NCI-H1048 (cell line): ENCODE data around the gene CGNL1.
A peak's percentile ranks its signal among the peaks of the same experiment; 100 is the strongest.

Experiments
- DNase-seq: peaks from one replicate; lab custom pipeline; 2025; lab: John Stamatoyannopoulos, UW

The CGNL1 gene

DNA sequence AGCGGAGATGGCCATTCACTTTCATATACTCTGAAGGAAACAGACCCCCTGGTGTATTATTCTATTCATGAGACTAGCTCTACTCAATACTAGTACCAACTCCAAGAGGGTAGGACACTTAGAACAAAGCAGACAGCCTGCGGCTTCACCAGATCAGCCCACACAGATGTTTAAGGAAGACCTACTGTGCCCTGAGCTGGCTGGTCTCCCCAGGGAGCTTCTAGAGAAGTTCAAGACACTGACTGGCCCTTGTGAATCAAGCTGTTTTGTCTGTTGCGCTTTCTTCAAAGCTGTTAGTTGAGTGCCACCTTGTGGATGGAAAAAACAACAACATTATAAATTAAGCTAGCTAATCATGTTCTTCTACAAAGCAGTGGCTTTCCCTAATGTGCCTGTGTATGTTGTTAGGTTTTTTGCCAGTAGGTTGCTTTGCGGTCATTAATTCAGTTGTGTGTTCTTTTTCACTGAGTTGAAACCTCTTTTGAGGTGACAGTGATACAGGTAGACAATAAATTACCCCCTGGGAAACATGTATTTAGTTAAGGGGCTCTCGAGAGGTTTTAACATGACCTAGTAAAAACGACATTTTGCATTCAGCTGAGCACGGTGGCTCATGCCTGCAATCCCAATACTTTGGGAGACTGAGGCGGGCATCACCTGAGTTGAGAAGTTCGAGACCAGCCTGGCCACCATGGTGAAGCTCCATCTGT lies 151.2 kb downstream of the CGNL1 start:
- peak; percentile 13 for DNase-seq

DNA sequence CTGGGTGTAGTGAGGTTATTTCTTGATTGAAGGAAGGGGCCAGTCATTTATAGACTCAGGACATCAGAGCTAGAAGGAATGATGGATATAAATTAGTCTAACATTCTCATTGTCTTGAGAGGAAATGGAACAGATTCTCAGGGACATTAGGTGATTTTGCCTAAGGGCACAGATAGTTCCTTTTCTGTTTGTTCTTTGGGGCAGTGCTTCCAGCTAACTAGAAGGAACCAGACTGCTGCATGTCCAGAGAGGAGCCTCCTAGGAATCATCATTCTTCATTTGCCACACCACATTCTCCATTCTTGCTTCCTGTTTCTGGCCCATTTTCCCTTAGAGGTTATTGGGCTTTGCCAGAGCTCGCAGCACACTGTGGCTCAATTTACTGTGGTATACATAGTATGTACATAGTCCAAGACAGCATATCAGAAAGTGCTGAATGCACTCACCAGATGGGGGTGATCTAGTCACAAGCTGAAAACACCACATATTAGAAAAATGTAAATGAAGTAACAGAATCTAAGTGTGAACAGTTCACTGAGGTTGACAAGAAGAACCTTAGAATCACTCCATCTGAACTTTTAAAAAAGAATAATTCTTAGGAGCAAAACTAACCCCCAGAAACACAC lies 152.7 kb downstream of the CGNL1 start:
- no peak for DNase-seq

DNA sequence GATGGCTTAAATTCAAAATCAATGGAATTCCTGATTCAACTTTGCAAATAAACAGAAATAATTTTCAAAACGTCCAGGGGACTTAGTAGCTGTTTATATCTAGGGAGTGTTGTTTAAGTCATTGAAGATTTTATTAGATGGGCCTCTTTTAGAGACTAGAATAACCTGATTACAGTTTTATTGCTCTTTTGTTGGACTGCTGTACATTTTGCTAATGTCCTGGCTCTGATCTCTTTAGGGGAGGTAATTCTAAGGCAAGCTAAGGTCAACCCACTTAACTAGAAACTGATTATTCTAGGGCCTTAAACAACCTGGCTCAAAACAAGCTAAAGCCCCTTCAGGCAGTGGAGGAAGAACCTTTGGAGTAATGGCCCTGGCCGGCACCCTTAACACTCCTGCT lies 153.4 kb downstream of the CGNL1 start:
- DNase-seq, result no peak

DNA sequence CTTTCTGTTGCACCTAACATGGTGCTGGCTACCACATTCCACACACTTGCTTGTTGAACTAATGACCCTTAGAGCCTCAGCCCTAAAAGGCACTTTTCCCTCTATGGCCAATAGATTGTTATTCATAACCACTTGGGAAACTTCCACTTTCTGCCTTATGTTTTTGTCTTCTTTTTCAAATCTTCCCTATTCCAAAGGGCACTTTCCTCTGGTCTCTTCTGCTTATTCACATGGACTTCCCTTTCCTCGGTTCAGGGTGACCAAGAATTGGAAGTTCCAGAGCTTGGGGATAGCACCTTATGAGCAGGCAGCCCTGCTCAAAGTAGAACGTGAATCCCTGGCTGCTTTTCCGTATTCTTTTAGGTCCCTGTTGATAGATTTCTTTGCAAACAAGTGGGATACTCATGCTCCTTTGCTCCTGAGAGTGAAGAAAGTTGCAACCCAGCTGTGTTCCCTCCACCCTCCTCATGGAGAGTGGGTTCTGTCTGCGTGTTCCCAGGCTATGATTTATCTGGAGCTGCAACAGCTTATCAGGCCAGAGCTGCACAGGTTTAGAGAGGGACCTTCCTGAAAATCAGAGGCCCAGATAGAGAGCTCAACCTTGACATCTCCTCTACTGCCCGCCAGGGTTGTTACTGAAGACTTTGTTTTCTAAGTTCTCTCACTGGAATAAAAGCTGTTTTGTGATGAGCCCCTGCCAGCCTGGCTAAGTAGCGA lies 156.6 kb downstream of the CGNL1 start:
- DNase-seq, result no peak

DNA sequence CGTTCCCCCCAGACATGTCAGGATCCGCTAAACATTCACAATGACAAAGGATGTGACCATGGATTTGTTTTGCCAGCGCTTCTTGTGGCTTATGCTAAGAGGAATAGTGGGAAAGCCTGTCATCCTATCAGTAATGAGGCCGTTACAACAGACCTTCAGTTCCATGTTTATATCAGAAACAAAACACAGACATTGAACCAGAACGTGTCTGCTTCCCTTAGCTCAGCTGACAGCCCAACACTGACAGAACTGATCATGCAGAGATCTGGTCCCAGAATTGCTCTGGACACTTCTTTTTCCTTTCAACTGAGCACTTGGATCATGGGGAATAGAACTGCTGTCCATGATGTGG lies 157.1 kb downstream of the CGNL1 start:
- DNase-seq, result no peak

DNA sequence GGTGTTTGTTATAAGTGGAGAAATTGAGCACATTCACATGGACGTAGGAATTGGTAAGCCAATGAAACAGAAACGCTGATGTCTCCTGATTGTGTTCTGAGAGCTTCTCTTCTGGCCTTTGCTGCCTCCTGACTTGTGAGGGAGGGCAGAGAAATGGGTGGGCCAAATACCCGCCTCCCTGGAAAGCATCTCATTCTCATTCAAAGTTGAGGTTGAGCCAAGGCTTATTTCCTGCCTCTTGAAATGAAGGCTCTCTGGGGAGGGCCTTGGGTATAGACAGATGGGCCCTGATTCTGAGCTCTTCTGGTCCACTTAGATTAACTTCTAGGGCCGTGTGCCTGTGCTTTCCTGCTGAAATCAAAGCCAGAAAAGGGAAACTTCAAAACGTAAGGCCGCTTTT lies 158.0 kb downstream of the CGNL1 start:
- DNase-seq, result no peak

DNA sequence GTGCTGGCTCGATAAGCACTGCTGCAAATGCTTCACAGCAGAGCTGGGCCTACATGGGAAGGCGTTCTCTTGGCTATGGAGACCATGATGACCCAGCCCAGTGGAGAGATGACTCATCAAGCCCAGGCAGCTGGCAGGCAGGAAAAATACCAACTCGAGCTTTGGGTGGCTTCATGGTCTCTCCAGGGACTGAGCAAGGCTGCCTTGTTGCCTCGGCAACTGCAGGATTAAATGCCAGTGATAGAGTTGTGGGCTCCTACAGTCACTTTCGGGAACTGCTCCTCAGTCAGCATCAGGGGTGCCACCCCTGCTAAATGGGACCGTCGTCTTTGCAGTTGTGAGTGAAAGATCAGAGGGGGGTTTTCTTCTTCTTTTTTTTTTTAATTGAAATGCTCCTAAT lies 160.8 kb downstream of the CGNL1 start:
- no peak for DNase-seq

DNA sequence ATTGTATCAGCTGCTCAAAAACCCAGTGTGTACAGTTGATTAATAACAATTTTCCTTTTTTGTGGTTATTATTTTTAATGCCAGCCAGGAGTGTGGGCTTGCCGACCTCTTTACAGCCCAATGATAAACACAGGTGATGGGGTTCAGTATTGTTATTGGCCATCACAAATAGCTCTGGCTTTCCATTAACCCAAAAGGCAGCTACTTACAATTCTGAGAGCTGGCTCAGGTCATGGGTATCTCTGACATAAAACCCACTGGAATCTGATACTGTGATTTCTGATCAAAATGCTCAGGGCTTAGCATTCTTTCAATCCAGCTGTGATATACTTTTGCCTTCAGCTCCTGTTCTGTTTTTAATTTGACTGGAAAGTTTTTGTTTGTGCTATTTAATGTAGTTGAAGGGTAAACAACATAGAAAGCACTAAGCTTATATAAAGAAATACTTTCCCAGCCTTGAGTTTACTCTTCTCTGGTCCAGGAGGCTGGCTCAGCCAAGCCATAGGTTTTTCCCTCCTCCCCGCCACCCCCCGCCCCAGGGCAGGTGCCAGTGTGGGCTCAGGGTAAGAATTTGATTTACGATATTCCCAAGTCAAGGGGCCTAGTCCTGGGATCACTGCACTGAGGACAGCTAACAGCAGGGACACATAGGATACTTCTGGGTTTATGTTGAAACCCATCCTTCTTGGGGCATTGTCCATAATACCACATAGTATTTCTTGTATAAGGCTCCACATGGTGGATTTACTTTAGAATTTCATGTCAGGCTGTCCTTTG lies 161.4 kb downstream of the CGNL1 start:
- no peak for DNase-seq

DNA sequence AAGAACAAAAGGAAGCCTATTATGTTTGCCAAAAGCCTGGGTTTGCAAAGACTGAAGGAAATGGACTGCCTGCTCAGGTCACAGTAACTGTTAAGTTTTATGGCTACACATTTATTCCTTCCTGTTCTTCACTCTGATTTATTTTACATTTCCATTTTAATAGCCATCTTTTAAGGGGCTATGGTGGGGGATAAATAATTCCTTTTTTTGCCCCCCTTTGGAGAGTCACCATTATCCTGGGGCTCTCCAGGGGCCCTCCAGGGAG lies 161.9 kb downstream of the CGNL1 start:
- no peak for DNase-seq

DNA sequence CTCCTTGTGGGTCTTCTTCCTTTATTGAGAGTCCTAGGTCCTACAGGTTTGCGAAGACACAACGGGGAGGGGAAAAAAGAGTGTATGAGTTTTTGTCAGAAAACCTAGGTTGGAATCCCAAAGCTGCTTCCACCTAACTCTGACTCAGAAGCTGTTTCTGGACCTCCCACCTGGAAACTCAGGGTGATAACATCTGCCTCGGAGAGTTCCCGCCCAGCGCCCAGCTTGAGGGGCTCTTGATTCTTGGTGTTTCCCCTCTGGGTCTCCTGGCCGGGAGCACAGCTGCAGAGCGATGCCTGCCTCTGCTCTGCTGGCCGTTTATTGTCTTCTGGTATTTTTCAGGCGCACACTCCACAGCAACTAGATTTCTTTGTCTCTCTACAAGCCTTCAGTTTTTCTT lies 162.5 kb downstream of the CGNL1 start:
- DNase-seq, result no peak

DNA sequence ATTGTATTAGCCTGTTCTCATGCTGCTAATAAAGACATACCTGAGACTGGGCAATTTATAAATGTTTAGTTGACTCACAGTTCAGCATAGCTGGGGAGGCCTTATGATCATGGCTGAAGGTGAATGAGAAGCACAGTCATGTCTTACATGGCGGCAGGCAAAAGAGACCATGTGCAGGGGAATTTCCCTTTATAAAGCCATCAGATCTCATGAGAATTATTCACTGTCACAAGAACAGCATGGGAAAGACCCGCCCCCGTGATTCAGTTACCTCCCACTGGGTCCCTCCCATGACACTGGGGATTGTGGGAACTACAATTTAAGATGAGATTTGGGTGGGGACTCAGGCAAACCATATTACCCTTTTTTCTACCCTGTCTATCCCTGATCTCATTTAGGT lies 163.9 kb downstream of the CGNL1 start:
- DNase-seq, result no peak

DNA sequence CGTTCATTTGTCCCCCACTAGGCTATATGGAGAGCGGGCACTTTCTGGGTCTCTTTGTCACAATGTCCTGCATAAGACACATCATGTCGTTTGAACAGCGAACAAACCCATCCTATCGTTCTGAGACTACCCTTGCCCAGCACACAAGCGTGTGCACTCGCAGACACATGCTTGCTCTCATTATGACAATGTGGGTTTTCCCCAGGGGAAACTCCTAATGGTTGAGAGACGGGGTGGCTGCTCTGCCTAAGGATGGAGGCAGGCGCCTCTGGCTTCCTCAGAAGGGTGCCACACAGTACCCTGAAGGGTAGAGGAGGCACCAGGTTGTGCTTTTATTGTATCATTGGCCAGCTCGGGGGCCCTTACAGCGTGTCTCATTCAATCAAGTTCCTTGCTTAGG lies 164.4 kb downstream of the CGNL1 start:
- no peak for DNase-seq

DNA sequence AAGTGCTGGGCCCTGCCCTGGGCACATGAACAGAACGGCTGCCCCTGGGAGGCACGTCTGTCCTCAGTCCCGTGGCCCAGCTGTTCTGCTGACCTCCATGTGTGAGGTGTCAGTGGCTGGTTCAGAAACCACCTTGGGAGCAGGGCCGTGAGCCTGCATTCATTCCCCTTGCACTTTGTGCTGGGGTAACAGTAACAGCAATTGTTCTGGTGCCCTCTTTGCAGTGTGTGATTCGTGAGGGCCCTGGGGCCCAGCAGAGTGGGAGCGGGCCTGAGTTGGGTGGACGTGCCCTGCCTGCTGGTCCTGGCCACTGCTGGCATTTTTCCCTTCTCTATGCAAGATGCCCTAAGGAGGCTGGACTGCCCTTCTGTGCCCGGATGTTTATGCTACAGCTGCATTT lies 165.0 kb downstream of the CGNL1 start:
- DNase-seq, result no peak

DNA sequence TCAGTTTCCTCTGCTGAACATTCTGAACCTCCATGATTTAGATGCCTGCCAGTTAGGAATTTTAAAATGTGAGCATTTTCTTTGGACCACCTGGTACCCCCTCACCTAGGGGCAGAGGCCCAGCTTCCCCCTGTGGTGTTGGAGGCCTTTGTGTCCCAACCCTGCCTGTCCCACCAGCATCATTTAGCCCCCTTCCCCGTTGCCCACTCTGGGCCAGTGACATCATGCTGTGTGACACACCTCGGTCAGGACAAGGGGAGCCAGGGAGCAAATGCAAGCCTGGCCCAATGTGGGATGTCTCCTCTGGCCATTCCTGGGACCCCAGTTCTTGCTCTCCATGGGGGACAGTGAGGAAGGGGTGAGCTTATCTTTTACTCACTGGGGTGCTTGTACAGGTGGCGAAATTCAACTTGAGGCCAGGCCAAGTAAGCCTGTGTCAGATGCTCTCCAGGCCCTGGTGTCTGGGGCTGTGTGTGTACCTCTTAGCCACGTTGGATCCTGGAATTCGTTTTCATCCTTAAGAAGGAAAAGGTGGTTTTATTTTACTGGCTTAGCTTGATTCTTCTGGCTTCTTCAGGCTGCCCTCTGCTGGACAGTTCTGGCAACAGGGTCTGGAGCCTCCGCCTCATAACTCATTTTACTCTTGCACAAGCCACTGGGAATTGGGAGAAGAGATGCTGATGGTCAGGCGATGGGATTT lies 165.7 kb downstream of the CGNL1 start:
- DNase-seq, result no peak

DNA sequence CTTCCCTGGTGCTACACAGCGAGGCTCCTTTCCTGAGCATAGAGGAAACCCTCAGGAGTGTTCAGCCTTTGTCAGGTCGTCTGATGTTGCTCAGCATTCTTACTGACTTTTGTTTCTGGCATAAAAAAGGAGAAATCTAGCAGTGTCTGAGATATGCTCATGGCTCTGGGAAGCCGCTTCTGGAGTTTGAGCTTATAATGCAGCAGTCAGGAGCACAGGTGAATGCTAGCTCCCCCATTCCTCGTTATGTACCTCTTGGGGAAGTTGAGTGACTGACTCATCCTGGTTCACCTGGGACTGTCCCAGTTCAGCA lies 166.2 kb downstream of the CGNL1 start:
- DNase-seq, result no peak

DNA sequence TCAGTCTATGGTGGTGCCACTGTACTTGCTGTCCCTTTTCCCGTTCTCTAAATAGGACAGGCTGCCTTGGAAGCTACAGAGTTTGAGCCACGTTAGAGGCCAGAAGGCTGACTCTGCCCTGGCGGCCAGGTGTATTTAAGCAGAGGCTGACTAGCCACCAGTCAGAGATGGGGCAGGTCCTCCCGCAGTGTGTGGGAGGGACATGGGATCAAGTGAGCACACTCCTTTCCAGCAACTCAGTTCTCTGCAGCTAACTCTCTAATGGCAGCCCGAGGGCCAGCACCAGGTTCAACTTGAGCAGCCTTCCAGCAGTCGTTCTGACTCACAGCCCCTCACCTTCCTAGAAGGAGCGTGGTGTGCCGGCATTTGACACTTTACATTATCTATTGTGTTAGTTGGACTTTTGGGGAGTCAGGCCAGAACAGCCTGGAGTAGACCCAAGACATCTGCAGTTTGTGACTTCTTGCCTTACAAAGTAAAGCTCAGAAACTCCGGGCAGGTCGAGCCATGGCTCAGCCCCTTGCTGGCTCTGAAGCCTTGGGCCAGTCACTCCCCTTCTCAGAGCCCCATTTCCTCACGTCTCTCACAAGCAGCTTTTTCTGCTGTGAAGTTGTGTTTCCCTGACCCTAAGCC lies 168.7 kb downstream of the CGNL1 start:
- no peak for DNase-seq

DNA sequence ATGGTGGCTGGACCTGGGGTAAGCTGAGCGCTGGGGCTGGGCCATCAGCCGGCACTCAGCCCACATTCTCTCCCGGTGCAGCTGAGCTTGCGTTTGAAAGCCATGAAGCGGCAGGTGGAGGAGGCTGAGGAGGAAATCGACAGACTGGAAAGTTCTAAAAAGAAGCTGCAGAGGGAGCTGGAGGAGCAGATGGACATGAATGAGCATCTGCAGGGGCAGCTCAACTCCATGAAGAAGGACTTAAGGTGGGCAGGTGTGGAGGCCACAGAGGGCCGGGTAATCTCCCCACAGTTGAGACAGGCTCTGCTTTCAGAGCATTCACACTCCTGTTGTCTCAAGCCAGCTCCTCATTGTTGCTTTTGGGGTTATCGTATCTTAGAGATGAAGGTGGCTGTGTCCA lies 169.7 kb downstream of the CGNL1 start:
- DNase-seq, result no peak

DNA sequence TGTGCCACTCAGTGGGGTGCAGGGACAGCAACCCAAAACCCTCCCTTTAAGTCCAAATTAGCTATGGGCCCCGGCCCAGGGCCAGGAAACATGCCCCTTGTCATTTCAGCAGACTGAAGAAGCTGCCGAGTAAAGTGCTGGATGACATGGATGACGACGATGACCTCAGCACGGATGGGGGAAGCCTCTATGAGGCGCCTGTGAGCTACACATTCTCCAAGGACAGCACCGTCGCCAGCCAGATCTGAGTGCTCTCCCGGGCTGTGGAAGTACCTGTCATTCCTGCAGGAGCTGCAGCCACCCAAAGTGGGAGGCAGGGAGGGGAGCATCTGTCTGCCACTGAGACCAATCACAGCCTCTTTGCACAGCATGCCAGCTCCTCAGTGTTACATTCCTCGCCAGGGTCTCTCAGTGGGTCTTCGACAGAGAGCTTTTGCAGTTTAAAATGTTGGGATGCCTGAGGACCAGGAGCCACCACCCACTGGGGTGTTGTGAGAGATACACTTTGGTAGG lies 171.0 kb downstream of the CGNL1 start:
- no peak for DNase-seq

DNA sequence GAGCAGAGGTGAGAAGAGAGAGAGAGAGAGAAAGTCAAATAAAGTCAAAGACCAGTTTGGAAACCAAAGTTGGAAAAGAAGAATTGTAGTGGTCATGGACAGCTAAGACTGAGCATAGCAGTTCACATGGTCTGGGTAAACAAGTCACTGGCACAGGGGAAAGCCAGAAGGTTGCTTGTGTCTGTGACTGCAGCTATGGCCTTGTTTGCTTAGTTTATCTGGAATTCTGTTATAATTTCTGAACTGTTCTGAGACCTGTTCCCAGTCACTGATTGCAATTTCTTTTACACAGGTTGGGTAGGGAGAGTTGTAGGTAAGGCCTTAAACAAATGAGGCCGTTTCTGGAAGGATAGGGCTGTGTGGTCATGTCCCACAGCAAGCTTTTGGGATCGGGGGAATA lies 172.0 kb downstream of the CGNL1 start:
- DNase-seq, result no peak

DNA sequence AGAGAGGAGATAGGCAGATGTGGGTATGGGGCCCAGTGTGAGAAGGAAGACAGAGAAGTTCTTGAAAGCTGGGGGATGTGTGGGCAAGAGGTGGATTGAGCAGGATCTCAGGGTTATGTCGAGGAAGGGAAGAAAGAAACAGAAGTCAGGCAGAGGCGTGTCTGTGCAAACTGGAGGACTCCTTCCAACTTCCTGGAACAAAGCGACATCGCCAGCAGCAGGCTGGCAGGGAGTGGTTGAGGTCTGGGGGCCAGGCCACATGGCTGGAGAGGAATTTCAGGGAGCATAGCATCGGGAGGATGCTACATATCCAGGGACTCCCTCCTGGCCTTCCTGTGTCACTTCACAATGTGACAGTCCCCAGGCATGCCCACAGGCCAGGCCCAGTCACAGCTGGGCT lies 172.5 kb downstream of the CGNL1 start:
- DNase-seq, result no peak

DNA sequence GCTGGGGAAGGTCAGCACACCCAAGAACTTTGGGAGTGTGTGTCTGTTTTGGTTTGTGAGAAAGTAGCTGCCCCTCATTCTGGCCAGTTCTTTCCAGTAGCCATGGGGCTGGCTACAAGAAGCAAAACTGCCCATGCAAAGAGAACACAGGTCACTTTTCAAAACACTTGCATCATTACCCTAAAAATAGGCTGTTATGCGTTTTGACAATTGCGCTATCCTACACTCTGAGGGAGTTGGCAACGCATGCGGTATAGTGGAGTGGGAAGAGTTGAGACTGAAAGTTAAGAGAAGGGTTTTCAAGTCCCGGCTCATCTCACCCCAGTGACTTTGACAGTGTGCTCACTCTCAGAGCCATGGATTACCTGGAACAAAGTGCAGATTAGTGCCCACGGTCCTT lies 173.6 kb downstream of the CGNL1 start:
- no peak for DNase-seq

DNA sequence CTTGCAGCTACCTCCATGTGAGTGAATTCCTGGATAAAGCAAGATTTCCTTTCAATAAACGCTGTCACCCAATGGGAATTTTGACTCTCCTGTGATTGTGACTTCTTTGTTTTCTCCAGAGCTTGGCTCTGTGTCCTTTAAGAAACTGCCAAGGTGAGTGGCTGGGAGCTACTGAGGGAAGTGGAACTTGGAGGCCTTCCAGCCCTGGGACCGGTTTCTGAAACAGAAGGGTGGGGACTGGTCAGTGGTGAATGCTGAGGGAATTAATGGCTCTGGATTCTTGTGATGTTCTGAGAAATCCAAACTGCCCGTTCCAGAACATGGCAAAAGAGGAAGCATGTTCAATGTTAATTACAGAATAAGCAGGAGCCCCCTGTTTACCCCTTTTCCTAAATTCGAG lies 174.3 kb downstream of the CGNL1 start:
- DNase-seq, result no peak
